Measurements from ENCODE around the gene LIX1.

DNA sequence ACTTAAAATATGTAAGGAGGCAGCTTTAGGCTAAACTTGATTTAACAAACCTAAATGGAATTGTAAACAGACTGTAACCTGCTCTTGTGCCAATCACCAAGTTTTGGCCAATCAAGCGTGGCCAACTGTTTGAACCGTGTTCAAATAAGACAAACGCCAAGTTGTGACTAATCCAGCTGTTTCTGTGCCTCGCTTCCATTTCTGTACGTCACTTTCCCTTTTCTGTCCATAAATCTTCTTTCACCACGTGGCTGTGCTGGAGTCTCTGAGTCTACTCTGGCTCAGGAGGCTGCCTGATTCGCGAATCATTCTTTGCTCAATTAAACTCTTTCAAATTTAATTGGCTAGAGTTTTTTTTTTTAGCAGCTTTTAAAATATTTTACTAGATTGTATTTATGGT lies 71.3 kb downstream of the LIX1 start:
- TF ChIP-seq, protein P1, sequence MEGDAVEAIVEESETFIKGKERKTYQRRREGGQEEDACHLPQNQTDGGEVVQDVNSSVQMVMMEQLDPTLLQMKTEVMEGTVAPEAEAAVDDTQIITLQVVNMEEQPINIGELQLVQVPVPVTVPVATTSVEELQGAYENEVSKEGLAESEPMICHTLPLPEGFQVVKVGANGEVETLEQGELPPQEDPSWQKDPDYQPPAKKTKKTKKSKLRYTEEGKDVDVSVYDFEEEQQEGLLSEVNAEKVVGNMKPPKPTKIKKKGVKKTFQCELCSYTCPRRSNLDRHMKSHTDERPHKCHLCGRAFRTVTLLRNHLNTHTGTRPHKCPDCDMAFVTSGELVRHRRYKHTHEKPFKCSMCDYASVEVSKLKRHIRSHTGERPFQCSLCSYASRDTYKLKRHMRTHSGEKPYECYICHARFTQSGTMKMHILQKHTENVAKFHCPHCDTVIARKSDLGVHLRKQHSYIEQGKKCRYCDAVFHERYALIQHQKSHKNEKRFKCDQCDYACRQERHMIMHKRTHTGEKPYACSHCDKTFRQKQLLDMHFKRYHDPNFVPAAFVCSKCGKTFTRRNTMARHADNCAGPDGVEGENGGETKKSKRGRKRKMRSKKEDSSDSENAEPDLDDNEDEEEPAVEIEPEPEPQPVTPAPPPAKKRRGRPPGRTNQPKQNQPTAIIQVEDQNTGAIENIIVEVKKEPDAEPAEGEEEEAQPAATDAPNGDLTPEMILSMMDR (IDR thresholded peaks at IDR 0.05), result no peak
- TF ChIP-seq POLR2A (IDR thresholded peaks at IDR 0.05) (no peak), POLR2AphosphoS5 (IDR thresholded peaks at IDR 0.05; ENCODE audit: insufficient read depth in 1 of 2, low read depth in 1 of 2) (peak in 1 of 2 donors; percentile 63)

Data from vagina (tissue), 2 donors.